ENCODE data around the gene DPYD. TPM values are rescaled to one million over a fixed set of nuclear protein-coding genes. Genes with fewer than 3 reads are reported as not detected.

The DPYD gene
- total and polyA plus RNA-seq, 10 of the 15 experiments (the other 5 are each of a cell fraction or from before 2014, with no cell fraction given), result 5.7 to 23.8 (median 10.2) TPM

GRCh38 chr1:97046765-97047420 lies 873.9 kb downstream of the DPYD start:
- ChIA-PET SMC1A (ENCODE audit: uncharacterized antibody, unreplicated experiment) (interaction anchor here (0.9 to 1.0 kb wide), 2 partner anchors 29 to 39 kb away, joined by 3 read pairs; no protein-coding TSS in a partner anchor), POLR2A (no interaction called here), CTCF (interaction anchor here (1.2 kb wide), 1 partner anchor 20 kb away, joined by 3 read pairs; no protein-coding TSS in a partner anchor), RAD21 (ENCODE audit: unreplicated experiment) (no interaction called here)
- H3K27ac ChIP-seq (ENCODE audit: control insufficient read depth, insufficient read depth), result no peak overlapping the region
- no peaks in the 10 kb centered on the region for H3K79me2 ChIP-seq (ENCODE audit: control insufficient read depth, insufficient read depth, low read length)
- H4K20me1 ChIP-seq (ENCODE audit: control insufficient read depth, insufficient read depth), result no peaks in the 10 kb centered on the region
- no peaks in the 10 kb centered on the region for H3K36me3 ChIP-seq (ENCODE audit: control insufficient read depth in 2 of 2, insufficient read depth in 2 of 2, low read length in 1 of 2)
- no peak overlapping the region for H2AFZ ChIP-seq (ENCODE audit: control insufficient read depth, low read depth, low read length)
- no peak overlapping the region for H3K4me2 ChIP-seq (ENCODE audit: control insufficient read depth, insufficient read depth)
- H3K27me3 ChIP-seq (replicated peaks in 1 of 2; ENCODE audit: control insufficient read depth in 2 of 2, insufficient read depth in 2 of 2, low read length in 1 of 2), result no peaks in the 10 kb centered on the region
- in situ Hi-C loops (cut with MboI), result no loop called here
- no peak overlapping the region for H3K9ac ChIP-seq (ENCODE audit: control insufficient read depth, insufficient read depth, low read length)
- FAIRE-seq, result no peak
- no peak overlapping the region for H3K4me3 ChIP-seq
- no peaks in the 10 kb centered on the region for H3K4me1 ChIP-seq (ENCODE audit: control insufficient read depth, insufficient read depth, low read length)
- no peaks in the 10 kb centered on the region for H3K9me3 ChIP-seq (replicated peaks; ENCODE audit: control insufficient read depth, insufficient read depth, low read length)
- intact Hi-C loops (cut with micrococcal nuclease; ENCODE audit: unreplicated experiment), result no loop called here
- no TSS peak for BruUV-seq (replicated peaks)
- peak; percentile 75 for ATAC-seq
- WGBS (ENCODE audit: insufficient coverage, insufficient replicate concordance, low lambda C conversion rate, missing lambda C conversion rate), result 11% methylated on average over 5 of the region's 5 CpGs
- no peak for DNase-seq (ENCODE audit: low read depth, low spot score)
- TF ChIP-seq ZNF592 (IDR thresholded peaks at IDR 0.05), result no peak
- TF ChIP-seq, protein P1, sequence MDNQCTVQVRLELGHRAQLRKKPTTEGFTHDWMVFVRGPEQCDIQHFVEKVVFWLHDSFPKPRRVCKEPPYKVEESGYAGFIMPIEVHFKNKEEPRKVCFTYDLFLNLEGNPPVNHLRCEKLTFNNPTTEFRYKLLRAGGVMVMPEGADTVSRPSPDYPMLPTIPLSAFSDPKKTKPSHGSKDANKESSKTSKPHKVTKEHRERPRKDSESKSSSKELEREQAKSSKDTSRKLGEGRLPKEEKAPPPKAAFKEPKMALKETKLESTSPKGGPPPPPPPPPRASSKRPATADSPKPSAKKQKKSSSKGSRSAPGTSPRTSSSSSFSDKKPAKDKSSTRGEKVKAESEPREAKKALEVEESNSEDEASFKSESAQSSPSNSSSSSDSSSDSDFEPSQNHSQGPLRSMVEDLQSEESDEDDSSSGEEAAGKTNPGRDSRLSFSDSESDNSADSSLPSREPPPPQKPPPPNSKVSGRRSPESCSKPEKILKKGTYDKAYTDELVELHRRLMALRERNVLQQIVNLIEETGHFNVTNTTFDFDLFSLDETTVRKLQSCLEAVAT (IDR thresholded peaks at IDR 0.05), result no peak
- TF ChIP-seq ZNF384 (IDR thresholded peaks at IDR 0.05; ENCODE audit: borderline replicate concordance, low read depth, low read length), result no peak
- no peak for TF ChIP-seq HSF1 (IDR thresholded peaks at IDR 0.05; ENCODE audit: low read depth, low read length)
- TF ChIP-seq PBX3 (IDR thresholded peaks at IDR 0.05; ENCODE audit: insufficient replicate concordance, low read depth, low read length), result no peak
- TF ChIP-seq NR2C1 (IDR thresholded peaks at IDR 0.05), result no peak
- no peak for TF ChIP-seq SIX5 (IDR thresholded peaks at IDR 0.05; ENCODE audit: low read depth, low read length, severe bottlenecking)
- no peak for TF ChIP-seq SIN3A (IDR thresholded peaks at IDR 0.05; ENCODE audit: low read depth, low read length)
- TF ChIP-seq MEF2A (IDR thresholded peaks at IDR 0.05; ENCODE audit: insufficient read depth, low read depth, low read length), result no peak
- no peak for TF ChIP-seq KAT2A (conservative IDR thresholded peaks at IDR 0.05; ENCODE audit: control insufficient read depth, low read depth, low read length)
- TF ChIP-seq IRF3 (IDR thresholded peaks at IDR 0.05), result no peak
- TF ChIP-seq SUZ12 (IDR thresholded peaks at IDR 0.05; ENCODE audit: unreplicated experiment), result no peak

All from GM12878 (cell line).